DMS153 (cell line): ENCODE data around the gene ADPRHL1.

Experiments used
- DNase-seq: peaks from one replicate; lab custom pipeline; 2025; lab: John Stamatoyannopoulos, UW

ADPRHL1 gene

GRCh38 chr13:113417008-113417751 is 36.1 kb downstream of the ADPRHL1 start:
- DNase-seq = no peak

- no peak for DNase-seq
Measured at GRCh38 chr13:113415825-113416224, 37.5 kb downstream of the ADPRHL1 start.

GRCh38 chr13:113415032-113415431 is 38.3 kb downstream of the ADPRHL1 start:
- DNase-seq = no peak

- DNase-seq = no peak
Measured at GRCh38 chr13:113414335-113414734, 39.0 kb downstream of the ADPRHL1 start.

GRCh38 chr13:113413898-113414282 is 39.4 kb downstream of the ADPRHL1 start:
- DNase-seq = no peak

GRCh38 chr13:113413178-113413897 is 40.0 kb downstream of the ADPRHL1 start:
- DNase-seq = no peak

- DNase-seq = no peak
Measured at GRCh38 chr13:113412440-113412839, 40.8 kb downstream of the ADPRHL1 start.

GRCh38 chr13:113411216-113412023 is 41.9 kb downstream of the ADPRHL1 start:
- DNase-seq = no peak

- no peak for DNase-seq
Measured at GRCh38 chr13:113410472-113411201, 42.7 kb downstream of the ADPRHL1 start.

- DNase-seq = no peak
Measured at GRCh38 chr13:113408562-113408961, 44.7 kb downstream of the ADPRHL1 start.

GRCh38 chr13:113407531-113408393 is 45.5 kb downstream of the ADPRHL1 start:
- no peak for DNase-seq

- DNase-seq = no peak
Measured at GRCh38 chr13:113407103-113407530, 46.2 kb downstream of the ADPRHL1 start.

GRCh38 chr13:113406321-113407102 is 46.8 kb downstream of the ADPRHL1 start:
- no peak for DNase-seq

- DNase-seq = peak; percentile 4
Measured at GRCh38 chr13:113405481-113406300, 47.6 kb downstream of the ADPRHL1 start.

- peak; percentile 7 for DNase-seq
Measured at GRCh38 chr13:113404723-113405471, 48.4 kb downstream of the ADPRHL1 start.

GRCh38 chr13:113404366-113404722 is 48.9 kb downstream of the ADPRHL1 start:
- DNase-seq = no peak

GRCh38 chr13:113403255-113404104 is 49.8 kb downstream of the ADPRHL1 start:
- DNase-seq = no peak
